ENCODE results near the gene PEX3. TPM values are rescaled to one million over a fixed set of nuclear protein-coding genes. Genes with fewer than 3 reads are reported as not detected.
"Not testable (repeated sequence)": the region's sequence is repeated elsewhere in the genome, so short reads cannot be mapped to it uniquely, and the experiment has no call there.

PEX3 gene
- total RNA-seq, 1 donor from 2014 or later = 15.1 TPM

GRCh38 chr6:143431226-143431625 is 19.4 kb upstream of the PEX3 start:
- H3K27me3 Mint-ChIP-seq = no peaks in the 10 kb centered on the region
- no peak overlapping the region for H3K27ac Mint-ChIP-seq
- no peaks in the 10 kb centered on the region for H3K9me3 Mint-ChIP-seq (ENCODE audit: low read depth)
- H3K4me3 Mint-ChIP-seq (ENCODE audit: low read depth) = no peak overlapping the region
- H3K36me3 Mint-ChIP-seq (ENCODE audit: insufficient read depth) = peaks cover 1% of the 10 kb centered on the region
- no peak for DNase-seq (ENCODE audit: low spot score, unreplicated experiment)
- TF ChIP-seq, protein P1, sequence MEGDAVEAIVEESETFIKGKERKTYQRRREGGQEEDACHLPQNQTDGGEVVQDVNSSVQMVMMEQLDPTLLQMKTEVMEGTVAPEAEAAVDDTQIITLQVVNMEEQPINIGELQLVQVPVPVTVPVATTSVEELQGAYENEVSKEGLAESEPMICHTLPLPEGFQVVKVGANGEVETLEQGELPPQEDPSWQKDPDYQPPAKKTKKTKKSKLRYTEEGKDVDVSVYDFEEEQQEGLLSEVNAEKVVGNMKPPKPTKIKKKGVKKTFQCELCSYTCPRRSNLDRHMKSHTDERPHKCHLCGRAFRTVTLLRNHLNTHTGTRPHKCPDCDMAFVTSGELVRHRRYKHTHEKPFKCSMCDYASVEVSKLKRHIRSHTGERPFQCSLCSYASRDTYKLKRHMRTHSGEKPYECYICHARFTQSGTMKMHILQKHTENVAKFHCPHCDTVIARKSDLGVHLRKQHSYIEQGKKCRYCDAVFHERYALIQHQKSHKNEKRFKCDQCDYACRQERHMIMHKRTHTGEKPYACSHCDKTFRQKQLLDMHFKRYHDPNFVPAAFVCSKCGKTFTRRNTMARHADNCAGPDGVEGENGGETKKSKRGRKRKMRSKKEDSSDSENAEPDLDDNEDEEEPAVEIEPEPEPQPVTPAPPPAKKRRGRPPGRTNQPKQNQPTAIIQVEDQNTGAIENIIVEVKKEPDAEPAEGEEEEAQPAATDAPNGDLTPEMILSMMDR (IDR thresholded peaks at IDR 0.05; ENCODE audit: unreplicated experiment) = no peak
- peaks cover 8% of the 10 kb centered on the region for H3K4me1 Mint-ChIP-seq (ENCODE audit: low read depth)

GRCh38 chr6:143432588-143432987 is 18.0 kb upstream of the PEX3 start:
- H3K27me3 Mint-ChIP-seq = no peaks in the 10 kb centered on the region
- no peak overlapping the region for H3K27ac Mint-ChIP-seq
- H3K4me3 Mint-ChIP-seq (ENCODE audit: low read depth) = no peak overlapping the region
- TF ChIP-seq, protein P1 (IDR thresholded peaks at IDR 0.05; ENCODE audit: unreplicated experiment) = no peak
- H3K36me3 Mint-ChIP-seq (ENCODE audit: insufficient read depth) = peaks cover 2% of the 10 kb centered on the region
- H3K9me3 Mint-ChIP-seq (ENCODE audit: low read depth) = no peaks in the 10 kb centered on the region
- peaks cover 6% of the 10 kb centered on the region for H3K4me1 Mint-ChIP-seq (ENCODE audit: low read depth)
- no peak for DNase-seq (ENCODE audit: low spot score, unreplicated experiment)

- H3K27me3 Mint-ChIP-seq = no peaks in the 10 kb centered on the region
- no peaks in the 10 kb centered on the region for H3K9me3 Mint-ChIP-seq (ENCODE audit: low read depth)
- TF ChIP-seq, protein P1 (IDR thresholded peaks at IDR 0.05; ENCODE audit: unreplicated experiment) = no peak
- H3K36me3 Mint-ChIP-seq (ENCODE audit: insufficient read depth) = peaks cover 8% of the 10 kb centered on the region
- H3K4me1 Mint-ChIP-seq (ENCODE audit: low read depth) = no peaks in the 10 kb centered on the region
- H3K27ac Mint-ChIP-seq = no peak overlapping the region
- no peak overlapping the region for H3K4me3 Mint-ChIP-seq (ENCODE audit: low read depth)
- no peak for DNase-seq (ENCODE audit: low spot score, unreplicated experiment)
Measured at GRCh38 chr6:143441010-143441409, 9.6 kb upstream of the PEX3 start.

GRCh38 chr6:143441680-143442545 is 8.7 kb upstream of the PEX3 start:
- Mint-ChIP-seq H3K4me1 (ENCODE audit: low read depth) (no peaks in the 10 kb centered on the region), H3K27me3 (no peaks in the 10 kb centered on the region), H3K9me3 (ENCODE audit: low read depth) (no peaks in the 10 kb centered on the region), H3K36me3 (ENCODE audit: insufficient read depth) (peaks cover 6% of the 10 kb centered on the region), H3K4me3 (ENCODE audit: low read depth) (no peak overlapping the region), H3K27ac (no peak overlapping the region)
- DNase-seq (ENCODE audit: low spot score, unreplicated experiment) = no peak
- TF ChIP-seq, protein P1 (IDR thresholded peaks at IDR 0.05; ENCODE audit: unreplicated experiment) = no peak

DNA sequence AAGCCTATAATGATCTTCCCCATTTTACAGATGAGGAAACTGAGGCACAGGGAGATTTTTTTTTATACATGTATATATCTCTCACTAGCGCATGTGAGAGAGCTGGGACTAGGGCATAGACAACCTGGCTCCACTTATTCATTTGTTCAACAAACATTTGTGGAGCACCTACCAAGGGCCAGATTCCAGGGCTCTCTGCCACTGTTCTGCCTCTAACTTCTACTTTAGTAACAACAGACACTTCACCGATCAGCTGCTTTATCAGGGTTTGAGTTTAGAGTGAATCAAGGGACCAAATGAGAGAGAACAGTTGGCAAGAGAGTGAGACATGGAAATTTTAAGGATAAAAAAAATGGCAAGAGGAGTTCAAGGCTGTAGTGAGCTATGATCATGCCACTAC is 7.5 kb upstream of the PEX3 start:
- peaks cover 6% of the 10 kb centered on the region for H3K36me3 Mint-ChIP-seq (ENCODE audit: insufficient read depth)
- H3K27ac Mint-ChIP-seq = no peak overlapping the region
- TF ChIP-seq, protein P1 (IDR thresholded peaks at IDR 0.05; ENCODE audit: unreplicated experiment) = no peak
- no peak for DNase-seq (ENCODE audit: low spot score, unreplicated experiment)
- no peaks in the 10 kb centered on the region for H3K27me3 Mint-ChIP-seq
- H3K9me3 Mint-ChIP-seq (ENCODE audit: low read depth) = no peaks in the 10 kb centered on the region
- no peaks in the 10 kb centered on the region for H3K4me1 Mint-ChIP-seq (ENCODE audit: low read depth)
- no peak overlapping the region for H3K4me3 Mint-ChIP-seq (ENCODE audit: low read depth)

DNA sequence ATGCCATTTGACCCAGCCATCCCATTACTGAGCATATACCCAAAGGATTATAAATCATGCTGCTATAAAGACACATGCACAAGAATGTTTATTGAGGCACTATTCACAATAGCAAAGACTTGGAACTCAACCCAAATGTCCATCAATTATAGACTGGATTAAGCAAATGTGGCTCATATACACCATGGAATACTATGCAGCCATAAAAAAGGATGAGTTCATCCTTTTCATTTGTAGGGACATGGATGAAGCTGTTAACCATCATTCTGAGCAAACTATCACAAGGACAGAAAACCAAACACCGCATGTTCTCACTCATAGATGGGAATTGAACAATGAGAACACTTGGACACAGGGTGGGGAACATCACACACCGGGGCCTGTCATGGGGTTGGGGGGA is 2.7 kb upstream of the PEX3 start:
- not testable (repeated sequence) for H3K27me3 Mint-ChIP-seq; H3K36me3 Mint-ChIP-seq (ENCODE audit: insufficient read depth); H3K9me3 Mint-ChIP-seq (ENCODE audit: low read depth); H3K4me3 Mint-ChIP-seq (ENCODE audit: low read depth); DNase-seq (ENCODE audit: low spot score, unreplicated experiment); H3K27ac Mint-ChIP-seq
- H3K4me1 Mint-ChIP-seq (ENCODE audit: low read depth) = peaks cover 11% of the 10 kb centered on the region
